Heart left ventricle (tissue), 16 donors: ENCODE data around the gene CDH8. TPM values are rescaled to one million over a fixed set of nuclear protein-coding genes. Genes with fewer than 3 reads are reported as not detected.

Experiments used
- ATAC-seq, 4 donors: fragments of 200-7000 bp; cut with Tn5 transposase; one replicate each; pipeline ENCODE4 v1.9.1; 2020 to 2022; ENCODE audit warnings: moderate library complexity in 4 of 4, mild to moderate bottlenecking in 3 of 4, moderate number of reproducible peaks in 1 of 4
- DNase-seq, 5 donors: peaks; one replicate each; pipeline ENCODE4 v3.0.0-alpha.2; 2020
- H3K27ac ChIP-seq, 12 donors: fragments of 200-600 bp; sonication (generic) in 4 of 12; one replicate each; pipeline versions ENCODE4 v1.5.0 to v1.8.0; 2016 to 2022; ENCODE audit warnings: mild to moderate bottlenecking in 2 of 12
- H3K27me3 ChIP-seq, 9 donors: fragments of 200-600 bp; sonication (generic) in 2 of 9; one replicate each; pipeline versions ENCODE4 v1.5.1 to v1.8.0; 2016 to 2022; ENCODE audit warnings: mild to moderate bottlenecking in 3 of 9
- H3K36me3 ChIP-seq, 9 donors: fragments of 200-600 bp; sonication (generic) in 2 of 9; one replicate each; pipeline versions ENCODE4 v1.5.0 to v1.8.0; 2018 to 2022; ENCODE audit warnings: mild to moderate bottlenecking in 2 of 9
- H3K4me1 ChIP-seq, 12 donors: fragments of 200-600 bp; sonication (generic) in 4 of 12; one replicate each; pipeline versions ENCODE4 v1.5.0 to v1.8.0; 2016 to 2022; ENCODE audit warnings: mild to moderate bottlenecking in 3 of 12
- H3K4me3 ChIP-seq, 12 donors: fragments of 200-600 bp; sonication (generic) in 4 of 12; one replicate each; pipeline versions ENCODE4 v1.5.0 to v1.8.0; 2017 to 2022; ENCODE audit warnings: mild to moderate bottlenecking in 9 of 12, moderate library complexity in 4 of 12
- H3K9me3 ChIP-seq, 12 donors: fragments of 200-600 bp; sonication (generic) in 4 of 12; one replicate each; pipeline versions ENCODE4 v1.5.0 to v1.8.0; 2016 to 2022; ENCODE audit warnings: mild to moderate bottlenecking in 1 of 12
- POLR2A ChIP-seq, 2 donors: fragments of 450-650 bp; IDR thresholded peaks; one replicate each; pipeline ENCODE4 v1.6.1; 2017; ENCODE audit warnings: antibody characterized with exemption in 2 of 2, mild to moderate bottlenecking in 2 of 2, moderate library complexity in 2 of 2
- WGBS, 4 donors: extraction: QIAGEN DNeasy Blood & Tissue Kit in 2 of 4; methylation state at CpG; one replicate each; pipeline versions ENCODE4 v1.1.5 to v1.1.7; 2013 to 2018; 5-methylcytosine and 5-hydroxymethylcytosine counted together
- intact Hi-C, 10 donors: fragments of 100-400 bp; cut with DNase I; formaldehyde crosslinking; loops; one replicate each; pipeline versions ENCODE4 v1.11.1 to v1.14.2; 2022
- polyA plus RNA-seq, 2 donors: library from polyadenylated mRNA; stranded (reverse); fragments of 200-250 nt; gene quantifications; one replicate each; pipeline ENCODE4 v1.2.3, GENCODE V29; 2013
- total RNA-seq, 9 donors: library from RNA; depleted of rRNA in 2 of 9; stranded (reverse); fragments of >200 nt in 2 of 9; fragmentation: NEBNext Ultra II Directional in 3 of 9; extraction: Animal tissue kit (Norgen Biotek cat#: 25700) in 3 of 9; gene quantifications; one replicate each; pipeline versions ENCODE4 v1.1.0 to v1.2.4, GENCODE V29; 2016 to 2023
- TF ChIP-seq, protein P1 (sequence below), 12 donors: fragments of 200-600 bp; sonication (generic) in 4 of 12; IDR thresholded peaks; one replicate each; pipeline versions ENCODE4 v1.5.0 to v1.8.0; 2018 to 2022; ENCODE audit warnings: antibody characterized with exemption in 12 of 12, mild to moderate bottlenecking in 5 of 12
- donor health status: ischemic (EF 13 %, LVEDD 7.1; RV severe dilation, severe dysfunction).
- donor health status: healthy with polysubstance abuse.
- donor health status: DM: no; HTN: yes; CAD: no.
- donor health status: DM: no; HTN: no; CAD: no.
- donor health status: ischemic (EF 25% LVEDD 6.9; RV normal size, moderate dysfunction).
- donor health status: ischemic (EF 25% LVEDD 5.7; RV mildly dilated, moderate dysfunction).
- donor health status: healthy.
- donor health status: DM: yes; HTN: yes; CAD: no.
- donor health status: ischemic (EF 35%, LVEDD 5.7; RV mildly dilated, moderate dysfunction).
- donor health status: nonischemic (EF 11% LVEDD 7.7; RV severe dilation, severe dysfunction).
- donor health status: DM: yes; HTN: yes; CAD: no.
- donor health status: PGD.
- donor health status: ischemic (EF 29% LVEDD 5.4; RV normal size, mild dysfunction).
- donor health status: nonischemic (EF 23%, LVEDD 6.1; RV moderate dilation, normal function).

CDH8 gene
- total and polyA plus RNA-seq, 11 donors, result 0.01 to 1.3 (median 0.37) TPM; not detected in 4

DNA sequence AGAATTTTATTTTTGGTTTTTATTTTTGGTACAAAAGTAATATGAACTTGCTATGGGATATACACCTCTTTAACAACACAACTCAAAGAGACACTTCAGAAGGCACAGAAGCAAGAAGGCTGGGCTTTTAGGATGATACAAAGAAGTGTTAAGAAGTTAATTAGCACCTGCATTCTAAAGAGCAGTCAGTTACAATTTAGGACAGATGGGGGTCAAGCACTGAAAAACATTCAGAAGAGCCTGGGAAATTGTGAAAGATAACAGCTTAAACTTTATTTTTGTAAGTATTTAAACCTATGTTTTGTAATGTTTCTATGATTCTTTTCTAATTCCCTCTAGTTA lies 163.5 kb downstream of the CDH8 start:
- no peaks in the 10 kb centered on the region for H3K4me1 ChIP-seq
- no peaks in the 10 kb centered on the region for H3K9me3 ChIP-seq
- H3K4me3 ChIP-seq, result no peak overlapping the region
- no peaks in the 10 kb centered on the region for H3K36me3 ChIP-seq
- H3K27ac ChIP-seq, result no peak overlapping the region
- H3K27me3 ChIP-seq, result no peaks in the 10 kb centered on the region
- DNase-seq (no peak), ATAC-seq (no peak)
- TF ChIP-seq, protein P1, sequence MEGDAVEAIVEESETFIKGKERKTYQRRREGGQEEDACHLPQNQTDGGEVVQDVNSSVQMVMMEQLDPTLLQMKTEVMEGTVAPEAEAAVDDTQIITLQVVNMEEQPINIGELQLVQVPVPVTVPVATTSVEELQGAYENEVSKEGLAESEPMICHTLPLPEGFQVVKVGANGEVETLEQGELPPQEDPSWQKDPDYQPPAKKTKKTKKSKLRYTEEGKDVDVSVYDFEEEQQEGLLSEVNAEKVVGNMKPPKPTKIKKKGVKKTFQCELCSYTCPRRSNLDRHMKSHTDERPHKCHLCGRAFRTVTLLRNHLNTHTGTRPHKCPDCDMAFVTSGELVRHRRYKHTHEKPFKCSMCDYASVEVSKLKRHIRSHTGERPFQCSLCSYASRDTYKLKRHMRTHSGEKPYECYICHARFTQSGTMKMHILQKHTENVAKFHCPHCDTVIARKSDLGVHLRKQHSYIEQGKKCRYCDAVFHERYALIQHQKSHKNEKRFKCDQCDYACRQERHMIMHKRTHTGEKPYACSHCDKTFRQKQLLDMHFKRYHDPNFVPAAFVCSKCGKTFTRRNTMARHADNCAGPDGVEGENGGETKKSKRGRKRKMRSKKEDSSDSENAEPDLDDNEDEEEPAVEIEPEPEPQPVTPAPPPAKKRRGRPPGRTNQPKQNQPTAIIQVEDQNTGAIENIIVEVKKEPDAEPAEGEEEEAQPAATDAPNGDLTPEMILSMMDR (IDR thresholded peaks at IDR 0.05), result no peak
- no peak for TF ChIP-seq POLR2A (IDR thresholded peaks at IDR 0.05)
- intact Hi-C loops, result no loop called here

- Histone ChIP-seq H3K36me3 (no peaks in the 10 kb centered on the region), H3K9me3 (no peaks in the 10 kb centered on the region), H3K27ac (no peak overlapping the region), H3K4me3 (no peak overlapping the region), H3K27me3 (no peaks in the 10 kb centered on the region), H3K4me1 (no peaks in the 10 kb centered on the region)
- DNase-seq, result no peak
- ATAC-seq, result no peak
- 78 to 86% (median 80%) methylated on average over 6 of the region's 6 CpGs for WGBS, 4 donors
- intact Hi-C loops, result no loop called here
- TF ChIP-seq, protein P1 (IDR thresholded peaks at IDR 0.05), result no peak
- TF ChIP-seq POLR2A (IDR thresholded peaks at IDR 0.05), result no peak
These were observed 164.1 kb downstream of the CDH8 start for GRCh38 chr16:61871837-61872777.

- no peaks in the 10 kb centered on the region for H3K36me3 ChIP-seq
- ATAC-seq (no peak), DNase-seq (no peak)
- peaks cover 0 to 8% (median 0%) of the 10 kb centered on the region in 12 donors for H3K9me3 ChIP-seq
- no peaks in the 10 kb centered on the region for H3K27me3 ChIP-seq
- 74 to 89% (median 79%) methylated on average over 6 of the region's 6 CpGs for WGBS, 4 donors
- intact Hi-C loops, result no loop called here
- TF ChIP-seq POLR2A (IDR thresholded peaks at IDR 0.05), result no peak
- TF ChIP-seq, protein P1 (IDR thresholded peaks at IDR 0.05), result no peak
- no peaks in the 10 kb centered on the region for H3K4me1 ChIP-seq
- H3K27ac ChIP-seq, result no peak overlapping the region
- H3K4me3 ChIP-seq, result no peak overlapping the region
These were observed 173.8 kb downstream of the CDH8 start for GRCh38 chr16:61862221-61863155.

- no peak for DNase-seq
- Histone ChIP-seq H3K4me1 (no peaks in the 10 kb centered on the region), H3K27me3 (no peaks in the 10 kb centered on the region), H3K4me3 (no peak overlapping the region), H3K36me3 (no peaks in the 10 kb centered on the region), H3K9me3 (peaks cover 0 to 7% (median 0%) of the 10 kb centered on the region in 12 donors), H3K27ac (no peak overlapping the region)
- WGBS, 4 donors, result 89 to 96% (median 94%) methylated on average over 1 of the region's 1 CpG
- no peak for TF ChIP-seq POLR2A (IDR thresholded peaks at IDR 0.05)
- ATAC-seq, result no peak
- intact Hi-C loops, result no loop called here
These were observed 177.2 kb downstream of the CDH8 start for GRCh38 chr16:61858988-61859387.
